Right lobe of liver (tissue), 4 donors: Measurements from ENCODE around the gene TNFRSF12A.

Source experiments
- POLR2A ChIP-seq: fragments of 450-650 bp; IDR thresholded peaks from one replicate; pipeline ENCODE4 v1.6.1; 2017; ENCODE audit warnings: antibody characterized with exemption, mild to moderate bottlenecking
- TF ChIP-seq, protein P1 (sequence below), 4 donors: fragments of 200-600 bp in 3 of 4; fragments of 450-650 bp in 1 of 4; IDR thresholded peaks; one replicate each; pipeline versions ENCODE4 v1.5.1 to v1.8.0; 2016 to 2022; ENCODE audit warnings: antibody characterized with exemption in 4 of 4, mild to moderate bottlenecking in 2 of 4
- donor health status: DM: no; HTN: no; CAD: no.
- donor health status: DM: no; HTN: no; CAD: no.
- donor health status: DM: no; HTN: yes; CAD: no.

DNA sequence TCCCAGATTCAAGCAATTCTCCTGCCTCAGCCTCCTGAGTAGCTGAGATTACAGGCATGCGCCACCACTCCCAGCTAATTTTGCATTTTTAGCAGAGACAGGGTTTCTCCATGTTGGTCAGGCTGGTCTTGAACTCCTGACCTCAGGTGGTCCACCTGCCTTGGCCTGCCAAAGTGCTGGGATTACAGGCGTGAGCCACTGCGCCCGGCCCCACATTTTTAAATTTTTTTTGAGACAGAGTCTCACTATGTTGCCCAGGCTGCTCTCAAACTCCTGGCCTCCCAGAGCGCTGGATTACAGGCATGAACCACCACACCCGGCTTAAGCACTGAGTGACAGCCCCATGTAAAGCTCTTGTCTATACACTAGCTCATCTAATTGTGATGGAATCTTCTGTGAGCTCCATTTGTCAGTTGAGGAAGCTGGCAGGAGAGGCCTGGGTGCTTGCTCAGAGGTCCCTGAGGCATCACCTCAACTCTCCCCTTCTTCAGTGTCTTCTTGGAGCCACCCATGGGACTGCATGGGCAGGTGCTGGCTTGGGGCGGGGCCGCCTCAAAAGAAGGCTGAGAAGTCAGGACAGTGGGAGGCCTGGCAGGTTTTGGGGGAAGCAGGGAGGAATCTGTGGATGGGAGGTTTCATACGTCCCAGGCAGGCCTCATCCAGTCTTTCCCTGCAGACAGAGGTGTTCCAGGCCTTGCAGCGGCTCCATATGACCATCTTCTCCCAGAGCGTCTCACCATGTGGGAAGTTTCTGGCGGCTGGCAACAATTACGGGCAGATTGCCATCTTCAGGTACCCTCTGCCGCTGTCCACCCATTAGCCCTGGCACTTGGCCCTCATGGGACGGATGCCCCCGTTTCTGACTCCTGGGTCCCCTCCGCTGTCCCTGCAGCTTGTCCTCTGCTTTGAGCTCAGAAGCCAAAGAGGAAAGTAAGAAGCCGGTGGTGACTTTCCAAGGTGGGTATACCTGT, 5.1 kb downstream of the TNFRSF12A start:
- TF ChIP-seq, protein P1, sequence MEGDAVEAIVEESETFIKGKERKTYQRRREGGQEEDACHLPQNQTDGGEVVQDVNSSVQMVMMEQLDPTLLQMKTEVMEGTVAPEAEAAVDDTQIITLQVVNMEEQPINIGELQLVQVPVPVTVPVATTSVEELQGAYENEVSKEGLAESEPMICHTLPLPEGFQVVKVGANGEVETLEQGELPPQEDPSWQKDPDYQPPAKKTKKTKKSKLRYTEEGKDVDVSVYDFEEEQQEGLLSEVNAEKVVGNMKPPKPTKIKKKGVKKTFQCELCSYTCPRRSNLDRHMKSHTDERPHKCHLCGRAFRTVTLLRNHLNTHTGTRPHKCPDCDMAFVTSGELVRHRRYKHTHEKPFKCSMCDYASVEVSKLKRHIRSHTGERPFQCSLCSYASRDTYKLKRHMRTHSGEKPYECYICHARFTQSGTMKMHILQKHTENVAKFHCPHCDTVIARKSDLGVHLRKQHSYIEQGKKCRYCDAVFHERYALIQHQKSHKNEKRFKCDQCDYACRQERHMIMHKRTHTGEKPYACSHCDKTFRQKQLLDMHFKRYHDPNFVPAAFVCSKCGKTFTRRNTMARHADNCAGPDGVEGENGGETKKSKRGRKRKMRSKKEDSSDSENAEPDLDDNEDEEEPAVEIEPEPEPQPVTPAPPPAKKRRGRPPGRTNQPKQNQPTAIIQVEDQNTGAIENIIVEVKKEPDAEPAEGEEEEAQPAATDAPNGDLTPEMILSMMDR (IDR thresholded peaks at IDR 0.05), result no peak
- no peak for TF ChIP-seq POLR2A
